Left ventricle myocardium inferior (tissue), 1 donor: Measurements from ENCODE around the gene PLAU. TPM values are rescaled to one million over a fixed set of nuclear protein-coding genes. Genes with fewer than 3 reads are reported as not detected.
"Not testable (repeated sequence)": the region's sequence is repeated elsewhere in the genome, so short reads cannot be mapped to it uniquely, and the experiment has no call there.

ENCODE experiments used
- DNase-seq: peaks from one replicate; pipeline ENCODE4 v3.0.0-alpha.2; 2020
- H3K27ac ChIP-seq: fragments of 200-600 bp; replicated peaks from 2 replicates; pipeline ENCODE4 v1.8.0; 2021
- H3K27me3 ChIP-seq: fragments of 200-600 bp; 2 replicates; pipeline ENCODE4 v1.8.0; 2021; ENCODE audit warnings: low read depth
- H3K36me3 ChIP-seq: fragments of 200-600 bp; 2 replicates; pipeline ENCODE4 v1.8.0; 2021
- H3K4me1 ChIP-seq: fragments of 200-600 bp; 2 replicates; pipeline ENCODE4 v1.8.0; 2021
- H3K4me3 ChIP-seq: fragments of 200-600 bp; 2 replicates; pipeline ENCODE4 v1.8.0; 2021; ENCODE audit warnings: mild to moderate bottlenecking, moderate library complexity
- H3K9me3 ChIP-seq: fragments of 200-600 bp; replicated peaks from 2 replicates; pipeline ENCODE4 v1.8.0; 2021
- intact Hi-C: fragments of 100-400 bp; cut with micrococcal nuclease; formaldehyde crosslinking; loops from one replicate; pipeline ENCODE4 v1.11.0; 2022
- total RNA-seq: library from RNA; stranded (reverse); fragmentation: NEBNext Ultra II Directional; extraction: Animal tissue kit (Norgen Biotek cat#: 25700); gene quantifications from one replicate; pipeline ENCODE4 v1.2.1, GENCODE V29; 2021
- TF ChIP-seq, protein P1 (sequence below): fragments of 200-600 bp; IDR thresholded peaks from 2 replicates; pipeline ENCODE4 v1.8.0; 2021; ENCODE audit warnings: antibody characterized with exemption, mild to moderate bottlenecking, borderline replicate concordance
- donor health status: DM: no; HTN: yes; CAD: no; lungs with severe emphysema.

The PLAU gene
- total RNA-seq, 1 donor from 2014 or later, result 4.9 TPM

- Histone ChIP-seq H3K4me1 (peaks cover 79% of the 10 kb centered on the region), H3K27me3 (peaks cover 27% of the 10 kb centered on the region), H3K36me3 (peaks cover 11% of the 10 kb centered on the region), H3K27ac (no peak overlapping the region), H3K4me3 (no peak overlapping the region), H3K9me3 (peaks cover 11% of the 10 kb centered on the region)
- no peak for DNase-seq
- TF ChIP-seq, protein P1, sequence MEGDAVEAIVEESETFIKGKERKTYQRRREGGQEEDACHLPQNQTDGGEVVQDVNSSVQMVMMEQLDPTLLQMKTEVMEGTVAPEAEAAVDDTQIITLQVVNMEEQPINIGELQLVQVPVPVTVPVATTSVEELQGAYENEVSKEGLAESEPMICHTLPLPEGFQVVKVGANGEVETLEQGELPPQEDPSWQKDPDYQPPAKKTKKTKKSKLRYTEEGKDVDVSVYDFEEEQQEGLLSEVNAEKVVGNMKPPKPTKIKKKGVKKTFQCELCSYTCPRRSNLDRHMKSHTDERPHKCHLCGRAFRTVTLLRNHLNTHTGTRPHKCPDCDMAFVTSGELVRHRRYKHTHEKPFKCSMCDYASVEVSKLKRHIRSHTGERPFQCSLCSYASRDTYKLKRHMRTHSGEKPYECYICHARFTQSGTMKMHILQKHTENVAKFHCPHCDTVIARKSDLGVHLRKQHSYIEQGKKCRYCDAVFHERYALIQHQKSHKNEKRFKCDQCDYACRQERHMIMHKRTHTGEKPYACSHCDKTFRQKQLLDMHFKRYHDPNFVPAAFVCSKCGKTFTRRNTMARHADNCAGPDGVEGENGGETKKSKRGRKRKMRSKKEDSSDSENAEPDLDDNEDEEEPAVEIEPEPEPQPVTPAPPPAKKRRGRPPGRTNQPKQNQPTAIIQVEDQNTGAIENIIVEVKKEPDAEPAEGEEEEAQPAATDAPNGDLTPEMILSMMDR, result no peak
- intact Hi-C loops, result no loop called here
These were observed 4.4 kb downstream of the PLAU start for GRCh38 chr10:73915206-73915851.

DNA sequence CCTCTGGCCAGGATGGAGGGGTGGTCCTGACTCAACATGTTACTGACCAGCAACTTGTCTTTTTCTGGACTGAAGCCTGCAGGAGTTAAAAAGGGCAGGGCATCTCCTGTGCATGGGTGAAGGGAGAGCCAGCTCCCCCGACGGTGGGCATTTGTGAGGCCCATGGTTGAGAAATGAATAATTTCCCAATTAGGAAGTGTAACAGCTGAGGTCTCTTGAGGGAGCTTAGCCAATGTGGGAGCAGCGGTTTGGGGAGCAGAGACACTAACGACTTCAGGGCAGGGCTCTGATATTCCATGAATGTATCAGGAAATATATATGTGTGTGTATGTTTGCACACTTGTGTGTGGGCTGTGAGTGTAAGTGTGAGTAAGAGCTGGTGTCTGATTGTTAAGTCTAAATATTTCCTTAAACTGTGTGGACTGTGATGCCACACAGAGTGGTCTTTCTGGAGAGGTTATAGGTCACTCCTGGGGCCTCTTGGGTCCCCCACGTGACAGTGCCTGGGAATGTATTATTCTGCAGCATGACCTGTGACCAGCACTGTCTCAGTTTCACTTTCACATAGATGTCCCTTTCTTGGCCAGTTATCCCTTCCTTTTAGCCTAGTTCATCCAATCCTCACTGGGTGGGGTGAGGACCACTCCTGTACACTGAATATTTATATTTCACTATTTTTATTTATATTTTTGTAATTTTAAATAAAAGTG, 6.0 kb downstream of the PLAU start:
- no peak for DNase-seq
- Histone ChIP-seq H3K9me3 (peaks cover 11% of the 10 kb centered on the region), H3K27ac (peak overlapping the region; percentile 55), H3K36me3 (peaks cover 11% of the 10 kb centered on the region), H3K4me3 (no peak overlapping the region), H3K27me3 (peaks cover 15% of the 10 kb centered on the region), H3K4me1 (peaks cover 63% of the 10 kb centered on the region)
- TF ChIP-seq, protein P1, result no peak
- intact Hi-C loops, result no loop called here

DNA sequence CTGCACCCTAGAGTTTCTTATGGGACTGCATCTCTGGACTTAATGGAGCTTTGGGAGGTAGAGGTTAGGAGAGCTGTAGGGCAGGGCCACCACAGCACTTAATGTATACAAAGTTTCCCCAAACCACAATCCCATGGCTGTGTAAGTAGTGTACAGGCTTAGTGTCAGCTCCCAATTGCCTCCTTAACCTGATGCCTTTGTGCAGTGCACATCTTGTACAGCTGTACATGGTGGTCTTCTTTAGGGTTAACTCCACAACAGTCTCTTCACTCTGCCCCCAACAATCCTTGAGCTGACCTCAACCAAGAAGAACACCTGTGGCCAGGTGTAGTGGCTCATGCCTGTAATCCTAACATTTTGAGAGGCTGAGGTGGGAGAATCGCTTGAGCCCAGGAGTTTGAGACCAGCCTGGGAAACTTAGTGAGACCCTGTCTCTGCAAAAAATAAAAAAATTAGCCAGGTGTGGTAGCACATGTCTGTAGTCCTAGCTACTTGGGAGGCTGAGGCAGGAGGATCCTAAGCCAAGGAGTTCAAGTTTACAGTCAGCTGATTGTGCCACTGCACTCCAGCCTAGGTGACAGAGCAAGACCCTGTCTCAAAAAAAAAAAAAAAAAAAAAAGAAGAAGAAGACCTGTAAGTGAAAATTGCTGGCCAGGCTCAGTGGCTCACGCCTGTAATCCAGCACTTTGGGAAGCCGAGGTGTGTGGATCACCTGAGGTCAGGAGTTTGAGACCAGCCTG, 6.8 kb downstream of the PLAU start:
- peaks cover 11% of the 10 kb centered on the region for H3K9me3 ChIP-seq
- intact Hi-C loops, result no loop called here
- H3K27ac ChIP-seq, result peak overlapping the region; percentile 55
- peaks cover 11% of the 10 kb centered on the region for H3K36me3 ChIP-seq
- DNase-seq, result no peak
- H3K4me3 ChIP-seq, result no peak overlapping the region
- TF ChIP-seq, protein P1, result no peak
- peaks cover 55% of the 10 kb centered on the region for H3K4me1 ChIP-seq
- peaks cover 10% of the 10 kb centered on the region for H3K27me3 ChIP-seq

DNA sequence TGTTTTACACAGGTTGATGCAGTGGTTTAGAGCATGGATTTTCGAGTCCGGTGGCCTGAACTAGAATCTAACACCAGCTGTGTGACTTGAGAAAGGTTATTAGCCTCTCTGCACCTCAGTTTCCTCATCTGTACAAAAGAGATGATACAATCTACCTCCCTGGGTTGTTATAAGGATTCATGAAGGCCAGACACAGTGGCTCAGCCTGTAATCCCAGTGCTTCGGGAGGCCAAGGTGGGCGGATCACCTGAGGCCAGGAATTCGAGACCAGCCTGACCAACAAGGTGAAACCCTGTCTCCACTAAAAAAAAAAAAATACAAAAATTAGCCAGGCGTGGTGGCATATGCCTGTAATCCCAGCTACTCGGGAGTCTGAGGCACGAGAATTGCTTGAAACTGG, 8.5 kb downstream of the PLAU start:
- Histone ChIP-seq H3K4me1 (peaks cover 38% of the 10 kb centered on the region), H3K9me3 (peaks cover 11% of the 10 kb centered on the region), H3K27ac (peak overlapping the region; percentile 69), H3K36me3 (peaks cover 11% of the 10 kb centered on the region)
- intact Hi-C loops, H3K4me3 ChIP-seq, DNase-seq, H3K27me3 ChIP-seq: not testable (repeated sequence)

DNA sequence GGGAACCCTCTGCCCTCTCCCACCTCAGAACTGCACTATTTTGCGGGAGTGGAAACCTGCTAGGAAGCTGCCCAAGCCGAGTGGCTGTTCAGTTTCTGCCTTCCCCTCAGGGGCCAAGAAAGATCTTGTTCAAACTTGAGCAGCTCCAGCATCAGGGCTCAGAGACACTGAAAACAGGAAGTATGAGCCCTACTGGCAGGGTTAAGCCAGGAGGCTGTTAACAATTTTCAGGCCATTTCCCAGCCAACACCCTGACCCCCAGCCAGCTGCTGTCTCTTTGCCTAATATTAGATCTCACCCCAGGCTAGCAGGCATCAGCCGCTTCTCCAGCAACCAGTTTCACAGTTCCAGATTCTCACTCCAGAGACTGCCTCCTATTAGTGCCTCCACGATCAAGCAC, 9.2 kb downstream of the PLAU start:
- TF ChIP-seq, protein P1, result no peak
- H3K4me3 ChIP-seq, result no peak overlapping the region
- peaks cover 11% of the 10 kb centered on the region for H3K9me3 ChIP-seq
- H3K27ac ChIP-seq, result peak overlapping the region; percentile 69
- H3K27me3 ChIP-seq, result no peaks in the 10 kb centered on the region
- intact Hi-C loops, result no loop called here
- H3K4me1 ChIP-seq, result peaks cover 32% of the 10 kb centered on the region
- peaks cover 7% of the 10 kb centered on the region for H3K36me3 ChIP-seq
- DNase-seq, result peak; percentile 55
